ENCODE results near the gene C1RL.

DNA sequence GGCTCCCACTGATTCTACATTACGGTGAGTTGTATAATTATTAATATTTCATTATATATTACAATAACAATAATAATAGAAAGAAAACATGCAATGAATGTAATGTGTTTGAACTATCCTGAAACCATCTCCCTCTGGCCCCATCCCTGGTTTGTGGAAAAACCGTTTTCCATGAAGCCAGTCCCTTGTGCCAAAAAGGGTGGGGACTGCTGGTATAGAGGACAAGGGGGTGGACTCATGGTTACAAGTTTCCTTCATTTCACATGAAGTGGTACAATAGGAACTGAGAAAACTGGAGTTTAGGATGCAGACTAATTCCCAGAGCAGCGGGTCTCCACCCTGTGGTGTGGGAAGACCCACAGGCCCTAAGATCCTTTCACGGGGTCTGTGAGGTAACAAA lies 3.0 kb upstream of the C1RL start:
- TF ChIP-seq, protein P1, sequence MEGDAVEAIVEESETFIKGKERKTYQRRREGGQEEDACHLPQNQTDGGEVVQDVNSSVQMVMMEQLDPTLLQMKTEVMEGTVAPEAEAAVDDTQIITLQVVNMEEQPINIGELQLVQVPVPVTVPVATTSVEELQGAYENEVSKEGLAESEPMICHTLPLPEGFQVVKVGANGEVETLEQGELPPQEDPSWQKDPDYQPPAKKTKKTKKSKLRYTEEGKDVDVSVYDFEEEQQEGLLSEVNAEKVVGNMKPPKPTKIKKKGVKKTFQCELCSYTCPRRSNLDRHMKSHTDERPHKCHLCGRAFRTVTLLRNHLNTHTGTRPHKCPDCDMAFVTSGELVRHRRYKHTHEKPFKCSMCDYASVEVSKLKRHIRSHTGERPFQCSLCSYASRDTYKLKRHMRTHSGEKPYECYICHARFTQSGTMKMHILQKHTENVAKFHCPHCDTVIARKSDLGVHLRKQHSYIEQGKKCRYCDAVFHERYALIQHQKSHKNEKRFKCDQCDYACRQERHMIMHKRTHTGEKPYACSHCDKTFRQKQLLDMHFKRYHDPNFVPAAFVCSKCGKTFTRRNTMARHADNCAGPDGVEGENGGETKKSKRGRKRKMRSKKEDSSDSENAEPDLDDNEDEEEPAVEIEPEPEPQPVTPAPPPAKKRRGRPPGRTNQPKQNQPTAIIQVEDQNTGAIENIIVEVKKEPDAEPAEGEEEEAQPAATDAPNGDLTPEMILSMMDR (IDR thresholded peaks at IDR 0.05; ENCODE audit: insufficient read depth, low read length): no peak
- TF ChIP-seq GABPA (IDR thresholded peaks at IDR 0.05; ENCODE audit: low read depth) (no peak), POLR2AphosphoS5 (IDR thresholded peaks at IDR 0.05; ENCODE audit: low read depth) (no peak)
- TF ChIP-seq, protein P2, sequence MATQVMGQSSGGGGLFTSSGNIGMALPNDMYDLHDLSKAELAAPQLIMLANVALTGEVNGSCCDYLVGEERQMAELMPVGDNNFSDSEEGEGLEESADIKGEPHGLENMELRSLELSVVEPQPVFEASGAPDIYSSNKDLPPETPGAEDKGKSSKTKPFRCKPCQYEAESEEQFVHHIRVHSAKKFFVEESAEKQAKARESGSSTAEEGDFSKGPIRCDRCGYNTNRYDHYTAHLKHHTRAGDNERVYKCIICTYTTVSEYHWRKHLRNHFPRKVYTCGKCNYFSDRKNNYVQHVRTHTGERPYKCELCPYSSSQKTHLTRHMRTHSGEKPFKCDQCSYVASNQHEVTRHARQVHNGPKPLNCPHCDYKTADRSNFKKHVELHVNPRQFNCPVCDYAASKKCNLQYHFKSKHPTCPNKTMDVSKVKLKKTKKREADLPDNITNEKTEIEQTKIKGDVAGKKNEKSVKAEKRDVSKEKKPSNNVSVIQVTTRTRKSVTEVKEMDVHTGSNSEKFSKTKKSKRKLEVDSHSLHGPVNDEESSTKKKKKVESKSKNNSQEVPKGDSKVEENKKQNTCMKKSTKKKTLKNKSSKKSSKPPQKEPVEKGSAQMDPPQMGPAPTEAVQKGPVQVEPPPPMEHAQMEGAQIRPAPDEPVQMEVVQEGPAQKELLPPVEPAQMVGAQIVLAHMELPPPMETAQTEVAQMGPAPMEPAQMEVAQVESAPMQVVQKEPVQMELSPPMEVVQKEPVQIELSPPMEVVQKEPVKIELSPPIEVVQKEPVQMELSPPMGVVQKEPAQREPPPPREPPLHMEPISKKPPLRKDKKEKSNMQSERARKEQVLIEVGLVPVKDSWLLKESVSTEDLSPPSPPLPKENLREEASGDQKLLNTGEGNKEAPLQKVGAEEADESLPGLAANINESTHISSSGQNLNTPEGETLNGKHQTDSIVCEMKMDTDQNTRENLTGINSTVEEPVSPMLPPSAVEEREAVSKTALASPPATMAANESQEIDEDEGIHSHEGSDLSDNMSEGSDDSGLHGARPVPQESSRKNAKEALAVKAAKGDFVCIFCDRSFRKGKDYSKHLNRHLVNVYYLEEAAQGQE (IDR thresholded peaks at IDR 0.05; ENCODE audit: insufficient replicate concordance, low read depth): no peak

All from HL-60 (cell line).